CD14-positive monocyte (primary cell): ENCODE results near the gene MAP3K6. TPM values are rescaled to one million over a fixed set of nuclear protein-coding genes. Genes with fewer than 3 reads are reported as not detected.
A peak's percentile ranks its signal among the peaks of the same experiment; 100 is the strongest.

ENCODE experiments used
- DNase-seq, 3 donors: peaks; one replicate each; pipeline ENCODE4 v3.0.0-alpha.2; 2011 to 2022
- H2AFZ ChIP-seq: 2 replicates; pipeline ENCODE4 v1.6.0; 2012; ENCODE audit warnings: mild to moderate bottlenecking, low read depth, low read length, inconsistent platforms; ENCODE audit not compliant: insufficient read depth, poor library complexity, severe bottlenecking
- H3K27ac ChIP-seq, 2 donors: 1 replicate in 1 of 2; 2 replicates in 1 of 2; pipeline ENCODE4 v1.5.1; 2012 to 2013; ENCODE audit warnings: low read length in 2 of 2, control low read depth in 1 of 2, inconsistent platforms in 1 of 2, low read depth in 1 of 2, mild to moderate bottlenecking in 1 of 2
- H3K27me3 ChIP-seq, 2 donors: one replicate each; pipeline versions ENCODE4 v1.6.0 to v1.6.1; 2011 to 2013; ENCODE audit warnings: low read length in 2 of 2; ENCODE audit not compliant: control insufficient read depth in 2 of 2, insufficient read depth in 2 of 2
- H3K36me3 ChIP-seq, 2 donors: replicated peaks in 1 of 2; 1 replicate in 1 of 2; 2 replicates in 1 of 2; pipeline versions ENCODE4 v1.5.1 to v1.6.1; 2012 to 2013; ENCODE audit warnings: low read length in 2 of 2, control low read depth in 1 of 2, inconsistent platforms in 1 of 2, mild to moderate bottlenecking in 1 of 2; ENCODE audit not compliant: insufficient read depth in 2 of 2, control insufficient read depth in 1 of 2
- H3K4me1 ChIP-seq, 2 donors: 1 replicate in 1 of 2; 2 replicates in 1 of 2; pipeline versions ENCODE4 v1.5.1 to v1.6.1; 2012 to 2013; ENCODE audit warnings: low read length in 2 of 2, control low read depth in 1 of 2, inconsistent platforms in 1 of 2, mild to moderate bottlenecking in 1 of 2, moderate library complexity in 1 of 2; ENCODE audit not compliant: insufficient read depth in 2 of 2, control insufficient read depth in 1 of 2
- H3K4me2 ChIP-seq: replicated peaks from 2 replicates; pipeline ENCODE3; 2012; ENCODE audit warnings: low read length, moderate library complexity, mild to moderate bottlenecking; ENCODE audit not compliant: poor library complexity, severe bottlenecking; ENCODE audit errors: extremely low read depth
- H3K4me3 ChIP-seq, 3 experiments: fragments of 200-600 bp in 1 of 3; sonication (generic) in 1 of 3; replicated peaks in 1 of 3; 1 replicate in 2 of 3; 2 replicates in 1 of 3; pipeline ENCODE4 v1.5.1; 2011 to 2013; ENCODE audit warnings: low read length in 3 of 3, mild to moderate bottlenecking in 3 of 3, control low read depth in 2 of 3, low read depth in 2 of 3, inconsistent platforms in 1 of 3, moderate library complexity in 1 of 3
- H3K79me2 ChIP-seq: 2 replicates; pipeline ENCODE4 v1.6.0; 2012; ENCODE audit warnings: mild to moderate bottlenecking, control low read depth, inconsistent platforms, low read length, moderate library complexity; ENCODE audit not compliant: insufficient read depth
- H3K9ac ChIP-seq: 2 replicates; pipeline ENCODE4 v1.6.0; 2017; ENCODE audit warnings: low read length, mild to moderate bottlenecking; ENCODE audit not compliant: insufficient read depth, poor library complexity, severe bottlenecking
- H3K9me3 ChIP-seq, 2 donors: replicated peaks in 1 of 2; 1 replicate in 1 of 2; 2 replicates in 1 of 2; pipeline versions ENCODE4 v1.5.1 to v1.6.1; 2012 to 2013; ENCODE audit warnings: low read length in 2 of 2, control low read depth in 1 of 2; ENCODE audit not compliant: control insufficient read depth in 1 of 2, insufficient read depth in 1 of 2
- H4K20me1 ChIP-seq: 2 replicates; pipeline ENCODE4 v1.6.0; 2012; ENCODE audit warnings: mild to moderate bottlenecking, low read length, control low read depth, moderate library complexity; ENCODE audit not compliant: insufficient read depth
- H3K27ac Mint-ChIP-seq, 7 donors: one replicate each; pipeline ENCODE4 v1.8.0; 2020; ENCODE audit warnings: mild to moderate bottlenecking in 7 of 7, mixed read lengths in 7 of 7, moderate library complexity in 6 of 7, inconsistent platforms in 2 of 7
- H3K27me3 Mint-ChIP-seq, 3 donors: one replicate each; pipeline ENCODE4 v1.8.0; 2021 to 2022; ENCODE audit warnings: low read depth in 3 of 3, mild to moderate bottlenecking in 3 of 3, mixed read lengths in 3 of 3, moderate library complexity in 3 of 3, inconsistent platforms in 1 of 3
- H3K36me3 Mint-ChIP-seq, 2 donors: one replicate each; pipeline ENCODE4 v1.8.0; 2020; ENCODE audit warnings: mixed read lengths in 2 of 2, inconsistent platforms in 1 of 2, mild to moderate bottlenecking in 1 of 2
- H3K4me1 Mint-ChIP-seq: one replicate; pipeline ENCODE4 v1.8.0; 2020; ENCODE audit warnings: mild to moderate bottlenecking, mixed read lengths
- H3K4me3 Mint-ChIP-seq, 2 donors: one replicate each; pipeline ENCODE4 v1.8.0; 2020; ENCODE audit warnings: mild to moderate bottlenecking in 2 of 2, mixed read lengths in 2 of 2, moderate library complexity in 1 of 2
- H3K9me3 Mint-ChIP-seq, 7 donors: one replicate each; pipeline ENCODE4 v1.8.0; 2020 to 2022; ENCODE audit warnings: mixed read lengths in 7 of 7, mild to moderate bottlenecking in 6 of 7, moderate library complexity in 6 of 7, inconsistent platforms in 2 of 7
- WGBS: methylation state at CpG from one replicate; pipeline ENCODE4 v1.1.5; 2013; ENCODE audit warnings: missing lambda C conversion rate; ENCODE audit not compliant: insufficient coverage; 5-methylcytosine and 5-hydroxymethylcytosine counted together
- intact Hi-C, 2 donors: fragments of 100-400 bp; cut with micrococcal nuclease; formaldehyde crosslinking; loops; one replicate each; pipeline versions ENCODE4 v1.15.0 to v1.15.1; 2023
- polyA plus RNA-seq, 3 donors: library from polyadenylated mRNA; depleted of rRNA in 1 of 3; unstranded in 2 of 3; stranded (reverse) in 1 of 3; fragments of 300-500 nt in 2 of 3; fragments of >200 nt in 1 of 3; fragmentation: Illumina TruSeq in 2 of 3; gene quantifications; 1 replicate in 2 of 3; 2 replicates in 1 of 3; pipeline ENCODE4 v1.2.3, GENCODE V29; 2012 to 2021
- TF ChIP-seq, protein P1 (sequence below): fragments of 200-600 bp; IDR thresholded peaks from one replicate; pipeline ENCODE4 v1.8.0; 2022; ENCODE audit warnings: antibody characterized with exemption, mild to moderate bottlenecking

MAP3K6 gene
- polyA plus RNA-seq, 3 donors: 3.2 to 14.8 (median 6.7) TPM

- intact Hi-C loops: no loop called here
- H2AFZ ChIP-seq: no peak overlapping the region
- H4K20me1 ChIP-seq: no peaks in the 10 kb centered on the region
- H3K9me3 ChIP-seq: no peaks in the 10 kb centered on the region
- TF ChIP-seq, protein P1, sequence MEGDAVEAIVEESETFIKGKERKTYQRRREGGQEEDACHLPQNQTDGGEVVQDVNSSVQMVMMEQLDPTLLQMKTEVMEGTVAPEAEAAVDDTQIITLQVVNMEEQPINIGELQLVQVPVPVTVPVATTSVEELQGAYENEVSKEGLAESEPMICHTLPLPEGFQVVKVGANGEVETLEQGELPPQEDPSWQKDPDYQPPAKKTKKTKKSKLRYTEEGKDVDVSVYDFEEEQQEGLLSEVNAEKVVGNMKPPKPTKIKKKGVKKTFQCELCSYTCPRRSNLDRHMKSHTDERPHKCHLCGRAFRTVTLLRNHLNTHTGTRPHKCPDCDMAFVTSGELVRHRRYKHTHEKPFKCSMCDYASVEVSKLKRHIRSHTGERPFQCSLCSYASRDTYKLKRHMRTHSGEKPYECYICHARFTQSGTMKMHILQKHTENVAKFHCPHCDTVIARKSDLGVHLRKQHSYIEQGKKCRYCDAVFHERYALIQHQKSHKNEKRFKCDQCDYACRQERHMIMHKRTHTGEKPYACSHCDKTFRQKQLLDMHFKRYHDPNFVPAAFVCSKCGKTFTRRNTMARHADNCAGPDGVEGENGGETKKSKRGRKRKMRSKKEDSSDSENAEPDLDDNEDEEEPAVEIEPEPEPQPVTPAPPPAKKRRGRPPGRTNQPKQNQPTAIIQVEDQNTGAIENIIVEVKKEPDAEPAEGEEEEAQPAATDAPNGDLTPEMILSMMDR: no peak
- no peak overlapping the region for H3K4me2 ChIP-seq
- no peak overlapping the region for H3K9ac ChIP-seq
- H3K36me3 Mint-ChIP-seq: no peaks in the 10 kb centered on the region
- peaks cover 9% of the 10 kb centered on the region for H3K4me1 Mint-ChIP-seq
- no peak for DNase-seq
- peaks cover 0 to 6% of the 10 kb centered on the region in 2 donors for H3K4me1 ChIP-seq
- peaks cover 9 to 15% (median 12%) of the 10 kb centered on the region in 3 donors for H3K27me3 Mint-ChIP-seq
- no peaks in the 10 kb centered on the region for H3K79me2 ChIP-seq
- H3K4me3 ChIP-seq: no peak overlapping the region
- WGBS: 100% methylated on average over 2 of the region's 4 CpGs
- H3K36me3 ChIP-seq: no peaks in the 10 kb centered on the region
- H3K27ac ChIP-seq: no peak overlapping the region
- no peak overlapping the region for H3K27ac Mint-ChIP-seq
- no peaks in the 10 kb centered on the region for H3K9me3 Mint-ChIP-seq
- peaks cover 0 to 5% of the 10 kb centered on the region in 2 donors for H3K27me3 ChIP-seq
- H3K4me3 Mint-ChIP-seq: no peak overlapping the region
Observed at GRCh38 chr1:27380224-27380623, 13.5 kb upstream of the MAP3K6 start.

GRCh38 chr1:27379564-27380122 lies 12.9 kb upstream of the MAP3K6 start:
- Mint-ChIP-seq H3K4me3 (no peak overlapping the region), H3K9me3 (no peaks in the 10 kb centered on the region), H3K36me3 (no peaks in the 10 kb centered on the region), H3K4me1 (peaks cover 9% of the 10 kb centered on the region), H3K27me3 (peaks cover 9 to 15% (median 12%) of the 10 kb centered on the region in 3 donors), H3K27ac (peak overlapping the region in 1 of 7 donors; percentile 68)
- Histone ChIP-seq H2AFZ (no peak overlapping the region), H3K36me3 (no peaks in the 10 kb centered on the region), H3K27ac (no peak overlapping the region), H4K20me1 (no peaks in the 10 kb centered on the region), H3K4me2 (no peak overlapping the region), H3K4me1 (peaks cover 0 to 6% of the 10 kb centered on the region in 2 donors), H3K9ac (no peak overlapping the region), H3K79me2 (no peaks in the 10 kb centered on the region), H3K9me3 (no peaks in the 10 kb centered on the region), H3K27me3 (peaks cover 0 to 5% of the 10 kb centered on the region in 2 donors), H3K4me3 (no peak overlapping the region)
- TF ChIP-seq, protein P1: no peak
- no peak for DNase-seq
- intact Hi-C loops: no loop called here
- WGBS: 90% methylated on average over 11 of the region's 11 CpGs
